Right lobe of liver (tissue), 6 donors: Measurements from ENCODE around the gene LRRC1. TPM values are rescaled to one million over a fixed set of nuclear protein-coding genes. Genes with fewer than 3 reads are reported as not detected.

Experiments
- ATAC-seq, 4 donors: fragments of 200-7000 bp; cut with Tn5 transposase; one replicate each; pipeline ENCODE4 v1.9.1; 2020; ENCODE audit warnings: mild to moderate bottlenecking in 4 of 4, moderate library complexity in 4 of 4
- DNase-seq, 3 donors: peaks; one replicate each; pipeline ENCODE4 v3.0.0-alpha.2; 2020
- H3K27ac ChIP-seq, 3 donors: fragments of 200-600 bp; one replicate each; pipeline ENCODE4 v1.8.0; 2022
- H3K27me3 ChIP-seq, 2 donors: fragments of 200-600 bp; one replicate each; pipeline ENCODE4 v1.8.0; 2022
- H3K36me3 ChIP-seq, 4 donors: fragments of 200-600 bp; sonication (generic) in 1 of 4; one replicate each; pipeline versions ENCODE4 v1.5.1 to v1.8.0; 2017 to 2022; ENCODE audit warnings: control low read depth in 1 of 4
- H3K4me1 ChIP-seq, 4 donors: fragments of 200-600 bp; sonication (generic) in 1 of 4; one replicate each; pipeline versions ENCODE4 v1.5.1 to v1.8.0; 2017 to 2022; ENCODE audit warnings: control low read depth in 1 of 4
- H3K4me3 ChIP-seq, 3 donors: fragments of 200-600 bp; one replicate each; pipeline ENCODE4 v1.8.0; 2022
- H3K9me3 ChIP-seq, 4 donors: fragments of 200-600 bp; sonication (generic) in 1 of 4; one replicate each; pipeline versions ENCODE4 v1.5.1 to v1.8.0; 2017 to 2022; ENCODE audit warnings: control low read depth in 1 of 4
- POLR2A ChIP-seq: fragments of 450-650 bp; IDR thresholded peaks from one replicate; pipeline ENCODE4 v1.6.1; 2017; ENCODE audit warnings: antibody characterized with exemption, mild to moderate bottlenecking
- WGBS: methylation state at CpG from one replicate; pipeline ENCODE4 v1.1.6; 2018; ENCODE audit warnings: low coverage, low lambda C conversion rate; ENCODE audit not compliant: insufficient coverage; ENCODE audit errors: missing lambda C conversion rate; 5-methylcytosine and 5-hydroxymethylcytosine counted together
- intact Hi-C, 2 donors: fragments of 100-400 bp; cut with DNase I; formaldehyde crosslinking; loops; one replicate each; pipeline versions ENCODE4 v1.11.2 to v1.14.1; 2022
- total RNA-seq, 6 experiments: library from RNA; depleted of rRNA in 2 of 6; stranded (reverse); fragments of >200 nt in 2 of 6; fragmentation: NEBNext Ultra II Directional in 3 of 6; extraction: Animal tissue kit (Norgen Biotek cat#: 25700) in 3 of 6; gene quantifications; one replicate each; pipeline versions ENCODE4 v1.1.0 to v1.2.4, GENCODE V29; 2016 to 2023
- TF ChIP-seq, protein P1 (sequence below), 4 donors: fragments of 200-600 bp in 3 of 4; fragments of 450-650 bp in 1 of 4; IDR thresholded peaks; one replicate each; pipeline versions ENCODE4 v1.5.1 to v1.8.0; 2016 to 2022; ENCODE audit warnings: antibody characterized with exemption in 4 of 4, mild to moderate bottlenecking in 2 of 4
- donor health status: DM: no; HTN: yes; CAD: no.
- donor health status: DM: no; HTN: no; CAD: no.
- donor health status: DM: no; HTN: no; CAD: no.
- donor health status: DM: no; HTN: yes; CAD: no.
- donor health status: DM: no; HTN: yes; CAD: no.

Gene LRRC1
- total RNA-seq, 6 experiments from 2014 or later: 0.46 to 3.2 (median 1.4) TPM

DNA sequence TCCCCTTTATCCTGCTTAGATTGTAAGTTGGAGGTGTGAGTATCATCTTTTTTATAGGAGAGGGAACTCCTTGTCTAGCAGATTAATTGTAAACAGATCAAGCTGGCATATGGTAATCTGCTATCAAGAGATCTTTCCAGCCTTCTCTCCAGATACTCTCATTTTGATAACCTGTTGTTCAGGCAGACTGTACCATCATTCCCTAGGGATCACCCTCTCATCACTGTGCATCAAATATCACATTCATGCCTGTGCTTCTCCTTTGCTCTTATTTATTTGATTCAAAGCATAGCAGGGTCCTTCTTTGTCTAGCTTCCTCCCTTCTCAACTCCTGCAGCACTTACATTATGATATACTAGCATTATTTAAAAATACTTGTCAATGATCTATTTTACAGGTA, 73.8 kb downstream of the LRRC1 start:
- Histone ChIP-seq H3K36me3 (no peaks in the 10 kb centered on the region), H3K9me3 (no peaks in the 10 kb centered on the region), H3K27me3 (no peaks in the 10 kb centered on the region), H3K27ac (no peak overlapping the region), H3K4me1 (no peaks in the 10 kb centered on the region), H3K4me3 (no peak overlapping the region)
- no peak for TF ChIP-seq POLR2A
- TF ChIP-seq, protein P1, sequence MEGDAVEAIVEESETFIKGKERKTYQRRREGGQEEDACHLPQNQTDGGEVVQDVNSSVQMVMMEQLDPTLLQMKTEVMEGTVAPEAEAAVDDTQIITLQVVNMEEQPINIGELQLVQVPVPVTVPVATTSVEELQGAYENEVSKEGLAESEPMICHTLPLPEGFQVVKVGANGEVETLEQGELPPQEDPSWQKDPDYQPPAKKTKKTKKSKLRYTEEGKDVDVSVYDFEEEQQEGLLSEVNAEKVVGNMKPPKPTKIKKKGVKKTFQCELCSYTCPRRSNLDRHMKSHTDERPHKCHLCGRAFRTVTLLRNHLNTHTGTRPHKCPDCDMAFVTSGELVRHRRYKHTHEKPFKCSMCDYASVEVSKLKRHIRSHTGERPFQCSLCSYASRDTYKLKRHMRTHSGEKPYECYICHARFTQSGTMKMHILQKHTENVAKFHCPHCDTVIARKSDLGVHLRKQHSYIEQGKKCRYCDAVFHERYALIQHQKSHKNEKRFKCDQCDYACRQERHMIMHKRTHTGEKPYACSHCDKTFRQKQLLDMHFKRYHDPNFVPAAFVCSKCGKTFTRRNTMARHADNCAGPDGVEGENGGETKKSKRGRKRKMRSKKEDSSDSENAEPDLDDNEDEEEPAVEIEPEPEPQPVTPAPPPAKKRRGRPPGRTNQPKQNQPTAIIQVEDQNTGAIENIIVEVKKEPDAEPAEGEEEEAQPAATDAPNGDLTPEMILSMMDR (IDR thresholded peaks at IDR 0.05): no peak
- intact Hi-C loops: no loop called here
- no peak for ATAC-seq
- DNase-seq: no peak

DNA sequence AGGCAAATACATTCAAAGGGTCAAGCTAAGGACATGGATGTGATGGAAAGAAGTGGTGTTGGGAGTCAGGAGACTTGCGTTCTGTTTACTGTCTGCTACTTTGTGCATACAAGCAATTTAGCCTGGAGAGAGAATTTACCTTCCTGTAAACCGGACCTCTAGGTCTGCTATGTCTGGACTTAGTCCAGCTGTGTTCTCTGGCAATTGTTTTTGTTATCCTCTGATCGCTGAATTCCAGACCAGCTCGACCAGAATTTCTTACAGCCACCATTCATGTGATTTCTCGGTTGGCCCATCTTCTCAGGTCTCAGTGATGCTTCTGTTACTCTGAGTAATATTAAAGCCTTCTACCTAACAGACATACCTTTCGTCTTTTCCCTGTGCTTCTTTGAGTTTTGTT, 75.2 kb downstream of the LRRC1 start:
- ATAC-seq (no peak), DNase-seq (no peak)
- no peak overlapping the region for H3K27ac ChIP-seq
- 44% methylated on average over 6 of the region's 6 CpGs for WGBS
- no peaks in the 10 kb centered on the region for H3K4me1 ChIP-seq
- H3K4me3 ChIP-seq: no peak overlapping the region
- H3K36me3 ChIP-seq: no peaks in the 10 kb centered on the region
- no peaks in the 10 kb centered on the region for H3K9me3 ChIP-seq
- H3K27me3 ChIP-seq: no peaks in the 10 kb centered on the region
- TF ChIP-seq POLR2A: no peak
- TF ChIP-seq, protein P1 (IDR thresholded peaks at IDR 0.05): no peak
- intact Hi-C loops: no loop called here

DNA sequence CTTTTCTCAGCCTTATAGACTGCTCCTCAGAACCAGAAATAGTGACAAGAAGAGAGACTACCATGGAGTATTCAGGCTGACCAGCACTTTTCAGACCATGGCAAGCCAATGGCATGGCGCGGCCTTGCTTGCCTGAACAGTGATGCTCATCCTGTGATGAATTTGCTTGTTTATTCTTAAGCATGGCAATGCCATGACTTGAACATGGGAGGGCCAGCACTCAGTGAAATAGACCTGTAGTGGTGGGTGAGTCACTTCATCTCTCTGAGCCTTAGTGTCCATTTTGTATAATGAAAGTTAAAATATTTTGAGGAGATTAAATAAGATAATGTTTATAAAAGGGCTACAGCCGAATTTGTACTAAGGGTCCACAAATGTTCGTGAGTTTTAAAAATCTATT, 79.1 kb downstream of the LRRC1 start:
- Histone ChIP-seq H3K27ac (no peak overlapping the region), H3K4me3 (no peak overlapping the region), H3K27me3 (no peaks in the 10 kb centered on the region), H3K36me3 (no peaks in the 10 kb centered on the region), H3K4me1 (no peaks in the 10 kb centered on the region), H3K9me3 (no peaks in the 10 kb centered on the region)
- 87% methylated on average over 4 of the region's 4 CpGs for WGBS
- intact Hi-C loops: no loop called here
- DNase-seq (no peak), ATAC-seq (no peak)
- TF ChIP-seq POLR2A: no peak
- TF ChIP-seq, protein P1 (IDR thresholded peaks at IDR 0.05): no peak

DNA sequence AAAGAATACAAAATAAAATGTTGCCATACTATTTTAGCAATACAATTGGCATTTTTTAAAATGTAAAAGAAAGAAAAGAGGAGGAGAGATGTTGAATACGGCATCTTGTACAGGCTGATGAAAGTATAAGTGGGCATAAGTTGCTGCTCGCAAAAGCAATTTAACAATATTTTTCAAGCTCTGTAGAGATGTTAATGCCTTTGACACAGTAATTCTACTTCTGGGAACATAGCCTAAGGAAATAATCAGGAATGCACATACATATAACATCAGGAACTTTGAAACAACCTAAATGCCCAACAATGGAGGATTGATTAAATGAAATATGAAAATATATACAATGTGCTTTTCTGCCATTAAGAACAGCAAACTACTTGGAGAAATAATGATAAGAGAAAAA, 80.2 kb downstream of the LRRC1 start:
- no peak overlapping the region for H3K27ac ChIP-seq
- DNase-seq (no peak), ATAC-seq (no peak)
- H3K9me3 ChIP-seq: no peaks in the 10 kb centered on the region
- no peak overlapping the region for H3K4me3 ChIP-seq
- WGBS: 88% methylated on average over 2 of the region's 2 CpGs
- no peaks in the 10 kb centered on the region for H3K36me3 ChIP-seq
- no peaks in the 10 kb centered on the region for H3K27me3 ChIP-seq
- H3K4me1 ChIP-seq: no peaks in the 10 kb centered on the region
- TF ChIP-seq, protein P1 (IDR thresholded peaks at IDR 0.05): no peak
- no peak for TF ChIP-seq POLR2A
- intact Hi-C loops: no loop called here

DNA sequence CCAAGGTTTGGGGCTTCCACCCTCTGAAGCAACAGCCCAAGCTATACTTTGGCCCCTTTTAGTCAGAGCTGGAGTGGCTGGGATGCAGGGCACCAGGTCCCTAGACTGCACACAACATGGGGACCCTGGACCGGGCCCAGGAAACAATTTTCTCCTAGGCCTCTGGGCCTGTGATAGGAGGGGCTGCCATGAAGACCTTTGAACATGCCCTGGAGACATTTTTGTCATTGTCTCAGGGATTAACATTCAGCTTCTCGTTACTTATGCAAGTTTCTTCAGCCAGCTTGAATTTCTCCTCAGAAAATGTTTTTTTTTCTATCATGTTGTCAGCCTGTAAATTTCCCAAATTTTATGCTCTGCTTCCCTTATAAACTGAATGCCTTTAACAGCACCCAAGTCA, 82.3 kb downstream of the LRRC1 start:
- DNase-seq (no peak), ATAC-seq (no peak)
- no peaks in the 10 kb centered on the region for H3K9me3 ChIP-seq
- no peak overlapping the region for H3K4me3 ChIP-seq
- TF ChIP-seq POLR2A: no peak
- TF ChIP-seq, protein P1 (IDR thresholded peaks at IDR 0.05): no peak
- intact Hi-C loops: no loop called here
- H3K27ac ChIP-seq: no peak overlapping the region
- no peaks in the 10 kb centered on the region for H3K27me3 ChIP-seq
- no peaks in the 10 kb centered on the region for H3K4me1 ChIP-seq
- no peaks in the 10 kb centered on the region for H3K36me3 ChIP-seq
- WGBS: 50% methylated on average over 1 of the region's 2 CpGs
